Activated CD8-positive, alpha-beta memory T cell treated with anti-CD3 and anti-CD28 coated beads for 48 hours (primary cell): Measurements from ENCODE around the gene NPTX1.

Experiments used
- DNase-seq, 3 experiments: peaks; one replicate each; pipeline ENCODE4 v3.0.0-alpha.2; 2020; ENCODE audit warnings: low read depth in 2 of 3, low spot score in 2 of 3

The NPTX1 gene

DNA sequence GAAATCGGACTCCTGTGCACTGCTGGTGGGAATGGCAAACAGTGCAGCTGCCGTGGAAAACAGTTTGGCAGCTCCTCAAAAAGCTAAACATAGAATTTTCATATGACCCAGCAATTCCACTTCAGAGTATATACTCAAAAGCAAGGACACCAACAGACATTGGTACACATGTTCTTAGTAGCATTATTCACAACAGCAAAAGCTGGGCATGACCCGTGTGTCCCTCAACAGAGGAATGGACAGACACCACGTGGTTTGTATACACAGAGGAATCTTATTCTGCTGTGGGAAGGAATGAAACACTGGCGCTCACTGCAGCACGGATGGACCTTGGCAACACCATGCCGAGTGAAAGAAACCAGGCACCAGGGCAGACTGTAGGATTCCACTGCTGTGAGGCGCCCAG lies 16.0 kb downstream of the NPTX1 start:
- no peak for DNase-seq

DNA sequence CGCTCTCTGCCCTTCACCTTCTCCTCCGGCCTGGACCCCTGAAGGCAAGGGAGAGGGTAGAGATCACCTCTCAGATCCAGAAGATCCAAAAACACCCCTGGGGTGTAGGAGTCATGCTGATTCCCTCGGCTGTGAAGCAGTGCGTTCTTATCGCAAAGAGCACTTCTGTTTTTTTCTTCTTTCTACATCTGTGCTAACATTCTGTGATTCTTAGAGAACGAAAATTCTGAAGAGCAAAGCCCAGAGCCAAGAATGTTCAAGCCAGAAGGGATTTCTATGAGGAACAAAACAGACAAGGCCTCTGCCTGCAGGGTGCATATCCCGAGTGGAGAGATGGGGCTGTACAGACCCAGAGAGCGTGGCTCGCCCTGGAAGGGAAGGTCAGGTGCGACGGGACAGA lies 17.2 kb downstream of the NPTX1 start:
- no peak for DNase-seq

DNA sequence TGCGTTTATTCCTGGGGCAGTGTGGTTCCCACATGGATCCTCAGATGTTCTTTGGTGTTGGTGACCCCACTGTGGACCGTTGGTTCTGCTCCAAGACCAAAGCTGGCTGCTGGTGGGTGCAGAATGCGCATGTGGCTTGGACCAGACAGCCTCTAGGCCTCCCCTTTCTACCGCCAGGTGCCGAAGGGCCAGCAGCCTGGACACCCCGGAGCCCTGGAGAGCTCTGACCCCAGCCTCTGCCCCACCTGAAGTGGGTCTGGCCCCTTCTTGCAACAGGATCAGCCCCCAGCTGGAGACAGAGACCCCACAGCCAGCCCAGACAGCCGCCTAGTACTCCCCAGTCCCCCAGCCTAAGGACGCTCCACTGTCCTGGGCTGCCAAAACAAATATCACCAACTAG lies 18.4 kb downstream of the NPTX1 start:
- no peak for DNase-seq

DNA sequence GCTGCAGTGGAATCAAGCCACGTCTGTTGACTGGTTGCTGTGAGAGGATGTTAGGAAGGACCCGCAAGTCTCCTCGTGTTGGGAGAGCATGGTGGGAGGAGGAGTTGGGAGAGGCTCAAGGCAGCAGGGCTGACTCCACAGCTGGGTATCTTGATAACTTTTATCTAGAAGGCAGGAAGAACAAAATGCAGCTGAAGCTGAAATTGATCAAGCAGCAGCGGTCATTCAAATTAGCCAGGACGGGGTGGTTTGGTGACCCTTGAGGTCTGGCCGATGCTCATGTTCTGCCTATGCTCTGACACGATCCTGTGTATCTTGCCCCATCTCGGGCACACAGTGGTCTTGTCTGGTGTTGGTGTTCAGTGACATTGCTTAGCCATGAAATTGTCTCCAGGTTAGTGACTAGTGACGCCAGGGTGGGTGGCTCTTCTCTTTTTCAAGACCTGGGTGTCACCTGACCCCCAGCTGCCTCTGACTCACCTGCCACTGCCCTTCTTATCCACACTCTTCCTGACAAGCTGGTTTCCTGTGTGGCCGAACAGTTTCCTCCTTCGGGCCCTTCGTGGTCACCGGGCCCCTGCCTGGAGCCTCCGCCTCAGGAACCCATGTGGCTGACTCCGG lies 19.1 kb downstream of the NPTX1 start:
- DNase-seq: no peak

DNA sequence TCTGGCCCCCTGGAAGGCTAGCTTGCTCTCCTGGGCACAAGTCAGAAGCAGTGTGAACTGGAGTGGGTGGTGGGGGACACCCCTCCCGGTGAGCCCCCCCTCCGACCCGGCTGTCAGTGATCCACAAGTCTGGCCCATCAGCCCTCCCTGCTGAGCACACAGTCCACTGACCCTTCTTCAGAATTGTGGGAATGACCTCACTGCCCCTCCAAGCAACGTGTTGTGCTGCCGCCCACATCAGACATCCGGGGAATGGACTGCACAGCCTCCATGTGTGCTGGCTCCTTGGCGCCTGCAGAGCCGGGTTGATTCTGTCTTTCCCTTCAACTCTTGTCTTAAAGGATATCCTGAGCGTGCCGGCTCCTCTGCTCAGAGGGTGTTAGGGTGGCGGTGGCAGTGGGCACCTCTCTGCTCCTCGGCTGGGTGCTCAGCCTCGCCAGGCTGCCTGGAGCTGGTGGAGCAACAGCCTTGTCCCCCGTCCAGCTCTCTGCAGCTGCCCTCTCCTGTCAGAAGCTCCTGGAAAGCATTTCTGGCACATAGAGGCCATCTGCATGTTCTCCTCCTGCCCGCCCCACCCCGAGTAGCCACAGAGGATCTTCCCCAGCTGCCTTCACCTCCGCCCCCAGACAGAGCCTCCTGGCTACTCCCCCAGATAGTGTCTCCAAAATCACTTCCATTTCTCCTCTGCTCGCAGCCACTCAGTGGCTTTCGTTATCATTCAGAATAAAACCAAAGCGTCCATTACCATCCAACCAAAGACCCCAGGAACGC lies 19.8 kb downstream of the NPTX1 start:
- DNase-seq: no peak

DNA sequence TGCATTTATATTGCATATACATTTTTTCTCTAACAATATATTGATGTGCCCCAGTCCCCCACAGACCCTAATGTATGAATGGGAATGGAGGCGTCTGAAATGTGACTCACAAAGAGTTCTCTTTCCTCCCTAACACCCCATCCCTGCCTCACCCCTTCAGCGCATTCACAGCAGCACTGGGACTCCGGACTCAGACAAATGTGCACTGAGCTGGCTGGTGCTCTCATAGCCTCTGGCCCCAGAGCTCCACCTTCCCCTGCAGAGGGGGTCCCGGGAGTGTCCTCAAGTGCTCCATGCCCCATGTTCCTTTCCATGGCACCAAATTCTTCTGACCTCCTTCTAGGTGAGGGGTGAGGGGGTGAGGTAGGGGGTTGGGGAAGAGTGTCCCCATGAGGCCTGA lies 20.6 kb downstream of the NPTX1 start:
- DNase-seq: no peak

DNA sequence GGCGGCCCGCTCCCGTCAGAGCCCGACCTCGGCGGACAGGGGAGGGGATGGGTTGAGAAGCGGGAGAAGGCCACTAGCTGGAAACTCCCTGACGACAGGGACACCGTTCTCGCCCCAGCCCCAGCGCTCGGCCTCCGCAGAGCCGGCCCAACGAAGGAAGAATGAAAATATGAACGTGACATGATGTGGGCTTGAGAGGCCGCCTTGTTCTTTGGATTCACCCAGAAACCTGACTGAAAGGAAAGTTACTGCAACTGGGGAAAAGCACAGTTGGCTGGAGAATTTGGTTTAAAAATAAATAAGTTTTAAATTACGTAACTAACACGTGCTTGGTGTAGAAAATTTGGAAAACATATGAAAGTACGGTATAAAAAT lies 21.1 kb downstream of the NPTX1 start:
- peak in 1 of 3 experiments; percentile 33 for DNase-seq

DNA sequence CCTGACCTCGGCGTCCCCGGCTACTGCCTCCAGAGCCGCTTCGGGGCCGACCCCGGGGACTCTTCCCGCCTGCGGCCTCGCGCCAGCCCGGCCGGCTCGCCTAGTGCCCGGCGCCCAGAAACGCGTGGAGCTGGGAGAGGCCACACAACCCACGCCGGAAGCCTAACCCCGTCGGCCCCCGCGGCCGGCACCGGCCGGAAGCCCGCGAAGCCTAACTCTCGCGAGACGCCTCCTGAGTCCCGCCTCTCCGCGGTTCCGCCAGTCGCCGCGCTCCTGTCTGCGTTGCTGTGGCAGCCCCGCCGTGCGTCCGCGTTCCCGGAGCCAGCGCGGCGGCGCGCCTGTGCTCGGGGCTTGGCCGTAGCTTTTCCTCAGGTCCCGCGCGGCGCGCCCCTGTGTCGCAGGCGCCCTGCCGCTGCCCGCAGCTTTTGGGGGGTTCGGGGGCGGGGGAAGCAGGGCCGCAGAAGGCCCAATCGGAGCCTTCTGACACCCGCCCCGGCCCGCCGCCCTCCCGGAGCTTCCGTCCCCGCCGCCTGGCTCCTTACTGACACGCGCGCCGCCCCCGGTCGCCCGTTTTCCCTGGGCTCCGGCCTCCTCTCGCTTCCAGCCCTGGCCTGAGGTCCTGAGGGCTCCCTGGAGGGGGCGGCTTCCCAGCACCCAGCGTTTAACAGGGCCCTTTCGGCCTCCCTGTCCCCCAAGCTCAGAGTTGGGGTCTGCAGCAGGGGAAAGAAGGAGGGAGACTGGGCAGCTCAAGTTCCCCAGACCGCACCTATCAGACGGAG lies 21.7 kb downstream of the NPTX1 start:
- peak; percentile 89 to 92 (median 91) for DNase-seq

DNA sequence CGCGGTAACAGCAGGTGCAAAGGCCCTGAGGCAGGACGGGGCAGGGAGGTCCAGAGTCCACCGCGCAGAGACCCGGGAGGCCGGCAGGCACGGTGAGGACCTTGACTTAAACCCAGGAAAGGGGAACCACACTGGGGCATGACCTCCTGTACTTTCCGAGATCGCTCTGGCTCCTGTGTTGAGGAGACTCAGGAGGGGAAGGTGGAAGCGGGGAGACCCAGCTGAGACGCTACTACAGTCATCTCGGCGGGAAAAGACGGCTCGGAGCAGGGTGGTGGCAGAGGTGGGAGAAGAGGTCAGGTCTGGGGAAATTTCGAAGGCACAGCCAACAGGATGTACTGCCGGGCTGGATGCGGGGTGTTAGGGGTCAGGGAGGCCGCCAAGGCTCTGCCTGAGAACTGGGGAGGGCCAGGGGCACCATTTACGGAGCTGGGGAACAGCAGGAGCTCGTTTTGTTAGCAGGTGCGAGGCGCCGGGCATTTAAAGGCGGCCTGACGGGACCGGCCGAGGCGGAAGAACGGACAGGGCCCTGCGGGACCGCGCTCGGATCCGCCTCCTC lies 22.3 kb downstream of the NPTX1 start:
- no peak for DNase-seq

DNA sequence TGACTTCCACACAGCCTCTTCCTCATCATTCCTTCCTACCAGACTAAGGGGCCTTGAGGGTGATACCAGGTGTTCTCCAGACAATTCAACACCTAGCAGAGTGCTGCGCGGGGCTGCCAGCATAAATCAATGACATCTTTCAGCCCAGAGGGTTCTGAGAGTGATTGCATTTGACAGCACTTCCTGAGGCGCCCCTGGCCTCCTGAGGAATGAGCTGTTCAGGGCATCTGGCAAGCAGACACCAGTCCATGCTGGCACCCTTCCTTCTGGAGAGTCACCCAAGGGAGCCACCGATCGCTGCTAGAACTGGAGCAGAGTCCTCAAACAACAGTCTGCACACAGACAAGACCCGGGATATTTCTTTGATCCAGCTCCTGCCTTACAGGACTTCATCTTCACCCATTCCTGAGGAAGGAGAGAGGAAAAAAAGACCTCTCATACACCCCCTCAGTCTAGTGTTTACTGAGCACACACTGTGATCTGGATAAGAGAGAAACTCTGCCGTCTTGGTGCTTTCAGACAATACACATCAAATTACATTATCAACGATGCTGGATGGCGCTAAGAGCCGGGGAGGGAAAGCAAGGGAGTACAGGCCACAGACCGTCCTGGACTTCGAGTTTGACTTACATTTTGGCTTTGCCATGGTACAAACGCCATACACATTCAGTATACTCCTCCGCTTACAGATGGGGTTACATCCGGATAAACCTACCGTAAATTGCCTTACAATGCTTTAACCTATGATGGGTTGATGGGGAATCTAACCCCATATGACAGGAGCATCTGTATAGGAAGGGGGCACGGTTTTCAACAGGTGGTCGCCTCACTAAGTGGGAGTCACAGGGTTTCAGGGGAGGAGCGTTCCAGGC lies 23.0 kb downstream of the NPTX1 start:
- DNase-seq: no peak

DNA sequence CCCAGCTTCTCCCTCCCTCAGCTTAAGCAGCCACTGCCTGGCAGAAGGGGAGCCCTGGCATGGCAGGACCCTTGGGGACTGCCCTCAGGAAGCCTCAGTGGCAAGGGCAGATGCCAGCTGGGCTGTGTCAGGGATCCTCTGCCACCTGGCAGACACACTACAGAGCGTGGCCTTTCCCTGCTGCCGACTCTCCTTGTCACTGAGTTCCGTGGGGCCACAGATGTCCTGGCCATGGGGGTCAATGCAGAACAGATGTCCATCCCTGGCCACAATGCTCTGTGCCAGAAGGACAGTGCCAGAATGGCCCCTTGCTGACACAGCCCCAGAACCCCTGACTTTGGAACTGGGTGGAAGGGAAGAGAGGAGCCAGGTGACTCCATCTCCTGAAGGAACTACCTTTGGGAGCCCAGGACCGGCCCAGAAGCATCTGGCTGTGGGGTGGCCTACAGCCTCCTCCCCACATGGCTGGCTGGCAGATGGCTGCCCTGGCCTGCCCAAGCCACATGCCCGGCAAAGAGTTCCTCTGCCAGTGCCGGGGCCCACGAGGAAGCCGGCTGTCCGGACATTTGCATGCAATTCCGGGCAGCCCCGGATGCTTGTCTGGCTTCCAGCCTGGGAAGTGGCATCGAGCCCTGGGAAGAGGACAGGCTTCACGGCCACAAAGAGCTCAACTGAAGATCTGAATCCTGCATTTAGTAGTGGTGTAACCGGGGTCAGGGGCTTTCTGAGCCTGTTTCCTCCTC lies 24.1 kb downstream of the NPTX1 start:
- DNase-seq: no peak

DNA sequence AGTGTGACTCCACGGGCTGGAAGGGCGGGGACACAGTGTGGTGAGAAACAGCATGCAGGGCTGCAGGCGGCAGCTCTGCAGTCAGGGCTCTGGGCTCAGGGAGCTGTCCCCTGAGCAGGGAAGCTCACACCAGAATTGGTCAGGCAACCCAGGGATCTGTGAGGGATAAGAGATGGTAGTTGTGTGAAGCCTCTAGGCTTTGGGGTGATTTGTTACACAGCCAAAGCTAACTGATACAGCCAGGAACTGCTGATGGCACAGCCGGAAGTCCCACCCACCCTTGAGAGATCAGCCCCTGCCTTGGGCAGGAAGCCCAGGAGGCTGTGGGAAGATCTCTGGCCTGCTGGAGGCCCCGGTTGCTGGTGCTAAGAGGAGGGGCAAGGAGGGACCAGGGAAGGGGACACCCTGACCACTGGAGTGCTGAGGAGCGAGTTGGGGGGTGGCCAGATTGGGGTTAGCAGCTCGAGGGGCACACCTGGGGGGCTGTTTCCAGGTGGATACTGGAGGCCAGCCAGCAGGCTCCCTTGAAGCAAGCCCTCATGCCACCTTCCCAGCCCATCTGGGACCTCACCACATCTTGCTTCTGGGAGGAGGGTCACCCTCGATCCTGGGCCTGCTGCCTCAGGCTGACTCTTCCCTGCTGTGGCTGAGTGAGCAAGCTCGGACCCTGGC lies 25.2 kb downstream of the NPTX1 start:
- DNase-seq: no peak

DNA sequence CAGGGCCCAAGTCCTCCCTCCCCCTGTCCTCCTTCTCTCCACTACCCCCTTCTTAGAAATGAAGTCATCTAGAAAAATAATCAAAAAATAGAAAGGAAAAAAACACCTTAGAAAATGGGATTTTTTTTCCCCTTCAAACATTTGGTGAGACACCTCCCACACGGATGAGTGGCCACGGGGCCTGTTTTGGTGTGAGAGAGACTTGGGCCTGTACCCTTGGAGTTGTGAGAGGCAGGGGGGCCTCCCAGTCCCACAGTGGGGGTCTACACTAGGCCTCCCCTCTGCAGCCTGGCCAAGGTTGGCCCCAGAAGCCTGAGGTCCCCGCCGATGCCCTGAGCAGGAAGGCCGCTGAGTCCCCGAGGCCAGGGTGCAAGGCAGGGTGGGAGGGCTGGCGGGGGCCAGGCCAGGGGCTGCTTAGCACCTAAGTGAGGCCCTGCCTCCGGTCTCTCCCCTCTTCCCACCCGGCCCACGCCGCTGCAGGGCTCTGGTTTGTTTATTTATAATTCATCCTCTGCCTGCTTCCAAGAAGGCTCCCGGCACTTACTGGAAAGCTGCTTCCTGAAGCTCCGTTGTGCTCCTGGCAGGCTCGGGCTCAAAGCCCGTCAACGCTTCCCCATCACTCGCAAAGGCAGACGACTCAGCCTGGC lies 26.4 kb downstream of the NPTX1 start:
- no peak for DNase-seq

DNA sequence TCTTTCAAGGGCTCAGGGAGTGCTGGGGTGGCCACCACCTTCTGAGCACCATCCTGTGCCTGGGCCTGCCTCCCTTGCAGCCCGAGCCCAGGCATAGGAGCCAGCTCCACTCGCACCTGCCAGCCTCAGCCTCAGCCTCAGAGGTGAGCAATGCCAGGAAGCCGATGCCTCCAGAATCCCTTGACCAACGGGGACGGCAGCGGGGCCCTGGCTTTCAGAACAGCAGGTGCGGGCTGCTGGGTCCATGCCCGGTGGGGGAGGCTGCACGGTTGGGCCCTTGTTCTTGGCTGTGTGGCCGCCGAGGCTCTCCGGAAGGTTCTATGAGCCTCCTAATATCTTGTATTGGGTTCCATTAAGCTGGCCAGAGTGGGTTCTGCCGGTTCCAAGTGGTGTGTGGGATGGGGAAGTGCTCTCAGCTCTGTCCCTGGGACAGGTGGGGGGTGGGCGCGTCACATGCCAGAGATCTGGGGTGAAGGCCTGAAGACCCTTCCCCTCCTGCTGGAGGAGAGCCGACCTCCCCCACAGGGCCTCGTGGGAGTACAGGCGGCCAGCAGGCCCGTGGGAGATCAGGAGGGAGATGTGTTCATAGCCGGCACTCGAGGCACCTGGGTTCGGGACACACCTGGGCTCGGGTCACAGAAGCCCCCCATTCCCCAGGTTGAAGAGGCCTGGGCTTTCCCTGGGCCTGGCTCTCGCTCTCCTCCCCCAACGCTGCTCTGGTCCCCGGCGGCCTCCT lies 27.0 kb downstream of the NPTX1 start:
- no peak for DNase-seq

DNA sequence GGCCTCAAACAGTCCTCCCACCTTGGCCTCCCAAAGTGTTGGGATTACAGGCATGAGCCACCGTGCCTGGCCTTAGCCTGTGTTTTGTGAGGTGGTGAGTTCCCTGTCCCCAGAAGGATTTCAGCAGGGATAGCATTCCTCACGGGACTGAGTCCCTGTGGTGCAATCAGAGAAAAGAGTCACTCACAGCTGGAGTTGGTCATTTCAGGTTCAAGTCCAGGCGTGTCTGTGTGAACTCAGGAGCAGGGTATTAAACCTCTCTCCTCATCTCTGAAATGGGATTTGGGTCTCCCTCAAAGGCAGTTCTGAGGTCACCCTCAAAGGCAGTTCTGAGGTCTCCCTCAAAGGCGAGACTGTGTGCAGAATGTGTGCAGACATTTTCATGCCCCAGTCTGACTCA lies 28.6 kb downstream of the NPTX1 start:
- DNase-seq: no peak

DNA sequence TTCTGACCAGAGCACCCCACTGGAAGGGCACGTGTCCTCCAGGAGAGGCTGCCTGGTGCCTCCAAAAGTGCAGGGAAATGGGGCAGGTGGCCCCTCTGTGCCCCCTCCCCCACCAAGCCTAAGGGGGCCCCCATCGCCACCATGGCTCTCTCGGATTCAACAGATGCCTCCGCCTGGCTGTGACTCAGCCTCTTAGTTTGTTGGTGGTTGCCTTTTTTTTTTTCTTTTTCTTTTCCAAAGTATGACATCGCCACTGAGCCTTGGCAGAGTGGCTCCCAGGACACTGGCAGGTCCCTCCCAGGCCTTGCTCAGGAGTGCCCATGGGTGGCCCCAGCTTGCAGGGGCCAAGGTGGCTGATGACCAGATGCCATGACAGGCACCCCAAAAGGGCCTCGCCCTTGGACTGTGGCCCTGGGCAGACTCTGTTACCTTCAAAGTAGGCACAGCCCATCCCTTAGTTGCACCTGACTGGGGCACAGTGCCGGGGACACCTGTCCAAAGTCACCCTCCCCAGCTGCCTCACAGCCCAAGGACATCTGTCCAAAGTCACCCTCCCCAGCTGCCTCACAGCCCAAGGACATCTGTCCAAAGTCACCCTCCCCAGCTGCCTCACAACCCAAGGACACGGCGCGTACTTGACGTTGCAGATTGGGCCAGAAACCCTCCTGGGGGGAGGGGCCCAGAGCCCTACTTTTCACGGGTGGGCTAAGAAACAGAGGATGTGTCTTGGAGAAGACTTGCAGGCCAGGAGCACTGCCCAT lies 29.6 kb downstream of the NPTX1 start:
- no peak for DNase-seq

DNA sequence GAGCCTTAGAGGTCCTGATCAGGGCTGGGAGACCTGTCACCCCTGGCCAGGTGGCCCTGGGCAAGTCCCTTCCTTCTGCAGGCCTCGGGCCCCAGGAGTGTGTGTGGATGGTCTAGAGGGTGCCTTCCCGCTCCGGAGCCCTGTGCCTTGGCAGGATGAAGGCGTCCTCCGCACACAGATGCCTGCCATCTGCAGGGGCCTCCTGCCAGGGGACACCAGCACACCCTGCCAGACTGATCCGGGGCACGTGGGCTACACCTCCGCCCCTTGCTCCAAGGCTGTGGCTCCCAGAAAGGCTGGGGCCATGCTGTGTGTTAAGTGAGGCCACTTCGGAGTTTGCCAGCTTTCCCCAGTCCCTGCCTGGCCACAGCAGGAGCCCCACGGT lies 30.7 kb downstream of the NPTX1 start:
- no peak for DNase-seq
